ENCODE results near the gene CCM2L.

CCM2L gene

DNA sequence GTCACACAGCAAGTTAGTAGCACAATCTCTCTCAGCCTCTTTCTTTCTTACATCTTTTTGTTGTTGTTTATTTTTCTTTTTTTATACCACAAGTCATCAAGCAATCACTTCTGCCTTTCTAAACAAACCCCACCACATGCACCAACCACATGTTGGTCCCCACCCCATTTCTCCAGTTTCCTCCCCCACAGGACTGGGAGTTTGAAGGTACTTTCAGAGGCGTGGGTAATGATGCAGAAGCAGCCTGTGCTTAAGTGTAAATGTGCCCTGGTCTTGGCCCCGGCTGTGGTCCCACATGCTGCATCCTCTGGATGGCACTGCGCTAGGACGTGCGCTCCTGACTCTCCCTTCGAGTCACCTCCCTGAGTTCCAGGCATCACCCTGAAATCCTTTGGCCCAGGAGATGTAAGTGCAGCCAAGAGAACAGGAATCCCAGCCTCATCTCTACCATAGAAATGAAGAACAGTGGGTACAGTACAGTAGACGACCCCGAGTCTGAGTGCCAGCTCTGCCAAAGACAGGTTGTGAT, 47.5 kb downstream of the CCM2L start:
- DNase-seq (ENCODE audit: low spot score), result no peak

DNA sequence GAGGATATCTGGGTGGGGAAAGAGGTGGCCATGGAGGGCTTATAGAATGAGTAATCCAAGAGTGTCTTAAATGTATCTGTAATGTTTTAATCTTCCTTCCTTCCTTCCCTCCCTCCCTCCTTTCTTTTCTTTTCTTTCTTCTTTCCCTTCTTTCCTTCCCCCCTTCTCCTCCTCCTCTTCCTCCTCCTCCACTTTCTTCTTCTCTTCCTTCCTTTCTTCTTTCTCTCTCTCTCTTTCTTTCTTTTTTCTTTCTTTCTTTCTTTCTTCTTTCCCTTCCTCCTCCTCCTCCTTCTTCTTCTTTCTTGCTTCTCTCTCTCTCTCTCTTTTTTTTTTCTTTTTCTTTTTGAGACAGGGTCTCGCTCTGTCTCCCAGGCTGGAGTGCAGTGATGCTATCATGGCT, 49.0 kb downstream of the CCM2L start:
- no peak for DNase-seq (ENCODE audit: low spot score)

DNA sequence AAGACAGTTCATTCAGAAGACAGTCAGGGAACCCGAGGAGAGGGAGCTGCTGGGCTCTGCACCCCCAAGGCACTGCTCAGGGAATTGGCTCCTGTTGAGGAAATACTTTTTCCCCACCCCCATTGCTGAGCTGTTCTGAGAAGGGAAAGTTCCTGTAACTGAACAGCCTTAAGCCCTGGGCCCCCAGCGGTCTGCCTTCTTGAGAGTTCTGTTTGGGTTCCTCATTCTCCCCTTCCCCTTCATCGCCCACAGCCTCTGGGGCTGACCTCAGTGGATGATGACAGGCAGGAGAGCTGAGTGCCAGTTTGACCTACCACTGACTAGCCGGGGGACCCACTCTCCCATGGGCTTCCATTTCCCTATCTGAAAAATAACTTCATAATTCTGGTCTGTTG, 52.5 kb downstream of the CCM2L start:
- peak; percentile 11 for DNase-seq (ENCODE audit: low spot score)

DNA sequence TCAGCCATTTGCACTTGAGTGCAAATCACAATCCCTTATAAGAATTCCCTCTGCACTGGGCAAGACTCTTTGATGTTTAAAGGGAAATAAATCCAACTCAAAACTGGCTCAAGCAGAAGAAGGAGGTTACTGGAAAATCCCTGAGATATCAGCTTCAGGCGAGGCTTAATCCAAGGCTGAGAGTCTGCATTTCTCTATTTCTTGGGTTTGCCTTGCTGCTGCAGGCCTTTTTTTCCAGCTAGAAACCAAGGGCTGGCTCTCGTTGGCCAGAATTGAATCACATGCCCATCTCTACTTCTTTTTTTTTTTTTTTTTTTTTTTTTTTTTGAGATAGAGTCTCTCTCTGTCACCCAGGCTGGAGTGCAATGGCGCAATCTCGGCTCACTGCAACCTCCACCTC, 53.5 kb downstream of the CCM2L start:
- DNase-seq (ENCODE audit: low spot score), result no peak

DNA sequence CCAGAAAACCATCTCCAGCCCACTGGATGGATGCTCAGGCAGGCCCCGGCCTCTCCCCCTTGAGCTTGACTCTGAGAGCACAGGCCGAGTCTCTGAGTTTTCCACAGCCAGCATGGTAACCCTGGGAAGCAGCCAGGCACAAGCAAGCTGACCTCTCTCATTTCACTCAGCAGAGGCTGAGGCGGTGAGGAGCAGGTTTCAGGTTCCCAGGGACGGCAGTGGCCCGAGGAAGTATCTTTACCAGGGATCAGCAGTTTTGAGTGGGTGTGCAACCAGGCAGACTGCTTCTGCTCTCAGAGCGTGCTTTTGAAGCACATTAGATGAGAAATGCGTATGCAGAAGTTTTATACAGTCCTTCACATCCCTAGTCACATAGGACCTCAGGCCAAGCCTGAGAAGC, 54.4 kb downstream of the CCM2L start:
- no peak for DNase-seq (ENCODE audit: low spot score)

DNA sequence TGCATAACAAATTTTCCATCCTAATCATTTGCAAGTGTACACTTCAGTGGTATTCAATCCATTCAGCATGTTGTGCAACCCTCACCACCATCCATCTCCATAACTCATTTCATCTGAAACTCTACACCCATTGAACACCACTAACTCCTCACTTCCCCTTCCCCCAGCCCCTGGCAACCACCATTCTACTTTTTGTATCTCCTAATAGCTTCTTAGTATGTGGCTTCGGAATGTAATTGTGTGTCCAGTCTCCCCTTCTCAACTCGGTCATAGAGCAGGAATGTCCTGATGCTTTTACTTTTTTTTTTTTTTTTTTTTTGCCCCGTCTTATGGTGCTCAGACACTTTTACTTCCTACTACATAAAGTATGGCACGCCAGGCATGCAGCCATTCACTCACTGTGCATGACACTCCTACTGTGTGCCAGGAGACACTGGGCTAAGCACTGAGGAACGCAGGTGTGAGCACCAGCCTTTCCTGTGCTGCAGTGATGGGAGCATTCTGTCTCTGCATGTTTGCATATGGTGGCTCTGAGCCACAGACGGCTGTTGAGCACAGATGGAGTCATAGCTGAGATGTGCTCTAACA, 57.1 kb downstream of the CCM2L start:
- DNase-seq (ENCODE audit: low spot score), result no peak

DNA sequence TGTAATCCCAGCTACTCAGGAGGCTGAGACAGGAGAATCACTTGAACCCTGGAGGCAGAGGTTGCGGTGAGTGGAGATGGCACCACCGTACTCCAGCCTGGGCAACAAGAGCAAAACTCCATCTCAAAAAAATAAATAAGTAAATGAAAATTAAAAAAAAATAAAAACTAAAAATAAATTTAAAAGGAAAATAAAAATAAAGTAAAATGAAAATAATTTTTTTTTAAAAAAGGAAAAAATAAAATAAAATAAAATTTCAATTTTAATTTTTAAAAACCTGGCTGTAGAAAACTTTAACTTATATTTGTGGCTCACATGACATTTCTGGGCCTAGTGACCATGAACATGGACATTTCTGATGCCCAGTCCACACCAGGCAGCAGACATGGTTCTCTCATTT, 57.9 kb downstream of the CCM2L start:
- no peak for DNase-seq (ENCODE audit: low spot score)

DNA sequence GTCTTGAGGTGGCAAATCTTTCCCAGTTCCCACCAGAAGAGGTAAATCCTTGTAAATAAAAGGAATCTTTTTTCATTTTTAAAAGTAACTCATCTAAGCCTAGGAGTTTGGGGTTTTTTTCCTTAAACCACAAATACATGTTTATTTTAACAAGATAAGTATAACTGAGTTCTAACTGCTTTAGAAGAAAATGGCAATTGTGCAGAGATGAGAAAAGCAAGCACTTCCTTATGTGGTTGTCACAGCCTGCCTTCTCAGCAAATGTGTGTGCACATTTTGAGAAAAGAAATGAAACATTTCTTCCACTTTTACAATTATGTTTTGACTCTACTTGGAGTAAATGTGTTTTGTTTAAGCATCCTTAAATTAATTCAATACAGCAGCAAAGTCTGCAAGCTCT, 59.5 kb downstream of the CCM2L start:
- no peak for DNase-seq (ENCODE audit: low spot score)

DNA sequence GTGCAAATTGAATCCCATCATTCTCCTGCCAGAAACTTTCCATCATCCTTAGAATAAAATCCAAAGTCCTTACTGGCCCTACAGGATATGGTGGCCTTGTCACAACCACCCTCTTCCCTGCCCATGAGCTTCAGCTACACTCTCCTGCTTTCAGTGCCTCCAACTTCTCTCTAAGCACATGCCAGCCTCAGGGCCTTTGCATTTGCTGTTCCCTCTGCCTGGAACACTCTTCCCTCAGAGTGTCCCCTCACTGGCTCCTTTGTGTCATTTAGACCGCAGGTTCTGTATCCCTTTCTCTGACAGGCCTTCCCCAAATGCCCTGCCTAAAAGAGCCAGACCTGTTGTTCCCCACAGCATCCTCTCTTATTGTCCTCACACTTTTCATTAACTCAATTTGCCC, 60.0 kb downstream of the CCM2L start:
- no peak for DNase-seq (ENCODE audit: low spot score)

DNA sequence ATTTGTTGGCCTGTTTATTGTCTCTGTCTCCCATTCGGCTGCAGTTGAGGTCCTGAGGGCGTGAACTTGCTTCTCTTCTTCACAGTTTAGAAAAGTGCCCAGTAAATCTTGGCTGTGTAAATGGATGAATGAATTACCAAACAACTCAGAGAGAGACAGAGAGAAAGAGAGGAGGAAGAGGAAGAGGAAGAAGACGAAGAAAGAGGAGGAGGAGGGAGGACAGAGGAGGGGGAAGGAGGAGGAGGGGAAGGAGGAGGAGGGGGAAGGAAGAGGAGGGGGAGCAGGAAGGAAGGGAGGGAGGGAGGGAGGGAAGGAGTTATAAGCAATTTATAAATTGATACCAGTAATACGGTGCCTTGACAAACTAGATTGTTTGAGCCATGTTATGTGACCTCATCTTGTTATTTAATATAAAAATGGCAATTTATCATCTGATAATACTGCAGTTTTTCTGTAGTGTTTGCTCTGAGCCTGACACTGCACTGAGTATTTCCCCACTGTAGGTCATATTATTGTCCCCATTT, 60.5 kb downstream of the CCM2L start:
- no peak for DNase-seq (ENCODE audit: low spot score)

DNA sequence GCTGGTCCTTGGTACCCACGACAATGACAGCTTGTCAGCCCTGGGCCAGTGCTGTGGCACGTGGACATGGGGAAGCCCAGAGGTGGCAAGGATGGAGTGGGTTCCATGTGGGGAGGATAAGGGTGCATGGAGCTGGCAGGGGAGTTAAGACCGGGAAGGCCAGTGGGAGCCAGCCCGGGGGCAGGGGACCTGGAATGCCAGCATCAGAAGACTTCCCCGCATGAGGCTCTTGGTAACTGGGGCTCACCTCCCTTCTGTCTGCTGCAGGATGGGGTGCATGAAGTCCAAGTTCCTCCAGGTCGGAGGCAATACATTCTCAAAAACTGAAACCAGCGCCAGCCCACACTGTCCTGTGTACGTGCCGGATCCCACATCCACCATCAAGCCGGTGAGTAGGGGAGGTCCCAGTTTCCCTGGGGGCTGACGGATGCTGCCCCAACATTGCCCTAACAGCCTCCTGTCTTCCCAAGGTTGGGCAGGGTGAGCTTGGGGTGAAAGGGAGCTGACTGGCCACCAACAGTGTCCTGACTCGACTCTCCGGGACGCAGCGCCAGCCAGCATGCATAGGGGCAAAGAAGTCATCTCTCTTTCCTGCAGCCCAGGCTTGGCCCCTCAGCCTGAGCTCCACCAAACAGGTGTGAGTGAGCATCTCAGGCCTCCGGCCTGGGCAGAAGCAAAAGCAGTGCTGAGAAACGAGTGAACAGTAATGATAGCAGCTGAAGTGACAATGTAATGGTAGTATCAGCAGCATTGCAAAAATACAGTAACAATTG, 61.3 kb downstream of the CCM2L start:
- DNase-seq (ENCODE audit: low spot score), result no peak

DNA sequence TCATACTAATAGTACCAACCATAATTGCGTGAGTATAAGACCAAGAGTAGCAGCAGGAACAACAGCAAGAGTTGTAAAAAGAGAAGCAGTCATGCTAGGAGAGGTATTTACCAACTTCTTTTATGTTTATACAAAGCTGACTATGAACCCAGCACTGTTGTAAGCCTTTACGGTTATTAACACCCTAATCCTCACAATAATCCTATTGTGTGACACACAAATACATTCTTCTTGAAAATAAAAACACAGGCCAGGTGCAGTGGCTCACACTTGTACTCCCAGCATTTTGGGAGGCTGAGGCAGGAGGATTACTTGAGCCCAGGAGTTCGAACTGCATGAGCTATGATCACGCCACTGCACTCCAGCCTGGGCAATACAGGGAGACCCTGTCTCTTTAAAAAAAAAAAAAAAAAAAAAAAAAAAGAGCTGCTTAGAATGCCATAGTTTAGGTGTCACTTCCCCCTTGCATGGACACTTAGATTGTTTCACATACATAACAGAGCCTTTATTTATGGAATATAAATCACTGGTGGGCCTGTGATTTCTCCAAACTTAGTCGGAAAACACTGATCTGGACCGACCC, 62.0 kb downstream of the CCM2L start:
- no peak for DNase-seq (ENCODE audit: low spot score)

DNA sequence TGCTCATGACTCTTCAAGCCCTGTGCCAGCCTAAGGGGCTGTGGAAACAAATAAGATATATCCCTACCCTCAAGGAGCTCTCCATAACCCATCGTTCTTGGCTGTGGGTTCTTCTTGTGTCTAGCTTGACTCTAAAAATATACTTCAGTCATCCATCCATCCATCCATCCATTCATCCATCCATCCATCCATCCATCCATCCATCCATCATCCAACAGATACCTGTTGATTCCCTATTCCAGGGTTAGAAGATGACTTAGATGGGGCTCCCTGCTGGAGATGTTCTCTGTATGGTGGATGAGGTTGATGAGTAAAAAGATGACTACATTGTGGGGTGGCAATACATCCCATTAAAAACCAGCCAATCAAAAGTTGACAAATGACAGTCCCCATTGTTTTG, 65.3 kb downstream of the CCM2L start:
- no peak for DNase-seq (ENCODE audit: low spot score)

DNA sequence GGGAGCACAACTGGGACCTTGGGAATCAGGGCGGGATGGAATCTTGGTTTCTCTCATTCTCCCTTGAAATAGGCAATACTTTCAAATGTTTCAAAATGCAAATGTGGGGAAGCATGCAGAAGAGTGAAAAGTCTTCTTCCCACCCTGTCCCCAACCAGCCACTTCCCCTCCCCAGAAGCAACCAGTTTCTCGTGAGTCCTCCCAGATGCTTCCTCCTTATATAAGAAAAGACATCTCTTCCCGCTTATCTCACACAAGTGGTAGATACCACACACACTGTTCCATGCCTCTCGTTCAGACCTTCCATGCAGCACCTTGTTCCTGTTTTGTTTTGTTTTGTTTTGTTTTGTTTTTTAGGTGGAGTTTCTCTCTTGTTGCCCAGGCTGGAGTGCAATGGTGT, 67.0 kb downstream of the CCM2L start:
- DNase-seq (ENCODE audit: low spot score), result no peak

DNA sequence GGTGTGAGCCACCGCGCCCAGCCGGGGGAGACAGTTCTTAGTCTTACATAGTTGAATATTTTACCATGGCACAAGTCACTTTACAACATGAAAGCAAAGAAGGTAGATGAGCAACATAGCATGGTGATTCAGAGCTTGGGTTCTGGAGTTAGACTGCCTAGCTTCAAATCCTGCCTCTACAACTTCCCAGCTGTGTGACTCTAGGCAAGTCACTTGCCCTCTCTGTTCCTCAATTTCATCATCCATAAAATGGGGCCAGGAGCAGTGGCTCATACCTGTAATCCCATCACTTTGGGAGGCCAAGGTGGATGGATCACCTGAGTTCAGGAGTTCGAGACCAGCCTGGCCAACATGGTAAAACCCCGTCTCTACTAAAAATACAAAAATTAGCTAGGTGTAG, 68.1 kb downstream of the CCM2L start:
- DNase-seq (ENCODE audit: low spot score), result no peak

DNA sequence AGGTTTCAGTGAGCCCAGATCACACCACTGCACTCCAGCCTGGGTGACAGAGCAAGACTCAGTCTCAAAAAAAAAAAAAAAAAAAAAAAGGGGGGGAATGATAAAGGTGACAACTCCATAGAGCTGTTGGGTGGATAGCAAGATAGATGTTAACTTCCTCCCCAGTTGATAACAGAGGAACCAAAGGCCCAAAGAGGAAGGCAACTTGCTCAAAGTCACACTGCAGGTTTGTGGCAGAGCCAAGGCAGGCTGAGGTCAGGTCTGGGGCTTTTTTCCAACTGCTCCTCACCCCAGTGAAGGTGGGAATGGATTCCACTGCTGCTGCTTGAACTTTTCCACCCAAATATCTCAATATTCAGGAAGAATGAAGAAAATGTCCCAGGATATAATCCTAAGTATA, 68.6 kb downstream of the CCM2L start:
- DNase-seq (ENCODE audit: low spot score), result no peak

DNA sequence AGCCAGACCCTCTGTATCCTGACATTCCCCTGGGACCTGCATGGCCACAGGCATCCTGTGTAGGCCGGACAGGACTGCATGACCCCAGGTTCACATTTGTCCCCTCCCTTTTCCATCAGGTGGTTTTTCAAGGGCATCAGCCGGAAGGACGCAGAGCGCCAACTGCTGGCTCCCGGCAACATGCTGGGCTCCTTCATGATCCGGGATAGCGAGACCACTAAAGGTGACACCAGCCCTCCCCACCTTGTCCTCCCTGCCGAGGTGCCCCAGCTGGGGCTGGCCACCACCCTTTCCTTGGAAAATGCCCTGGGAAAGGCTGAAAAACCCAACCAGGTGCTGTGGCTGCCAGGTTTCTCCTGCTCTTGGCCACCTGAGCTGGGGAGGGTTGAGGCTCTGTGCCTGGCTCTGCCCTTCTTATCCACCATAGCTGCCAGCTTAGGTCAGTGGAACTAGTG, 69.4 kb downstream of the CCM2L start:
- no peak for DNase-seq (ENCODE audit: low spot score)

DNA sequence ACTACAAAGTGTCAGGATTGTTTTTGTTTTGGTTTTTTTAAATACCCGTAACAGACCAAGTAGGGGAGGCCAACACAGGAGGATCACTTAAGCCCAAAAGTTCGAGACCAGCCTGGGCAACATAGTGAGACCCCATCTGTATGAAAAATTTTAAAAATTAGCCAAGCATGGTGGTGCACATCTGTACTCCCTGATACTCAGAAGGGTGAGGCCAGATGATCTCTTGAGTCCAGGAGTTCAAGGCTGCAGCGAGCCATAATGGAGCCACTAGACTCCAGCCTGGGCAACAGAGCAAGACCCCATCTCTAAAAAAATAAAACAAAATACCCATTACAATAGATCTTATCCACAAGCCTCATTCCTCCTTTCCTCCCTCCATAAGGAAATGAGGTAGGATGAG, 70.5 kb downstream of the CCM2L start:
- no peak for DNase-seq (ENCODE audit: low spot score)

Data from CD4-positive, alpha-beta T cell treated with Interleukin-2 at 100 ng/mL for 4 hours (primary cell).